ENCODE data around the gene ALDH1A1.

The ALDH1A1 gene

GRCh38 chr9:72904267-72905093 lies 48.4 kb downstream of the ALDH1A1 start (continued):
- TF ChIP-seq TSHZ2 (CRISPR knock-in tag; IDR thresholded peaks at IDR 0.05) (no peak), ZFP30 (CRISPR knock-in tag; IDR thresholded peaks at IDR 0.05) (no peak), ESRRG (CRISPR knock-in tag; IDR thresholded peaks at IDR 0.05) (no peak), SNAI2 (CRISPR knock-in tag; IDR thresholded peaks at IDR 0.05) (no peak), ISL1 (CRISPR knock-in tag; IDR thresholded peaks at IDR 0.05) (no peak)

GRCh38 chr9:72903103-72903502 lies 49.8 kb downstream of the ALDH1A1 start:
- no peak for ATAC-seq
- TF ChIP-seq ESRRG (CRISPR knock-in tag; IDR thresholded peaks at IDR 0.05) = no peak
- no peak for TF ChIP-seq CSRNP3 (CRISPR knock-in tag; IDR thresholded peaks at IDR 0.05)
- no peak for TF ChIP-seq ISL1 (CRISPR knock-in tag; IDR thresholded peaks at IDR 0.05)
- no peak for TF ChIP-seq ZFP30 (CRISPR knock-in tag; IDR thresholded peaks at IDR 0.05)
- TF ChIP-seq TSHZ2 (CRISPR knock-in tag; IDR thresholded peaks at IDR 0.05) = no peak
- no peak for TF ChIP-seq TCF4 (CRISPR knock-in tag; IDR thresholded peaks at IDR 0.05; ENCODE audit: borderline replicate concordance)
- TF ChIP-seq PPARA (CRISPR knock-in tag; IDR thresholded peaks at IDR 0.05; ENCODE audit: borderline replicate concordance) = no peak
- TF ChIP-seq ZNF8 (CRISPR knock-in tag; IDR thresholded peaks at IDR 0.05) = no peak
- TF ChIP-seq SNAI2 (CRISPR knock-in tag; IDR thresholded peaks at IDR 0.05) = no peak
- TF ChIP-seq ZNF565 (CRISPR knock-in tag; conservative IDR thresholded peaks at IDR 0.05; ENCODE audit: low read depth) = no peak
- TF ChIP-seq RARB (CRISPR knock-in tag; IDR thresholded peaks at IDR 0.05) = no peak
- TF ChIP-seq ZFP3 (CRISPR knock-in tag; IDR thresholded peaks at IDR 0.05) = no peak
- no peak for TF ChIP-seq ARNTL (CRISPR knock-in tag; IDR thresholded peaks at IDR 0.05; ENCODE audit: borderline replicate concordance, low read depth)
- TF ChIP-seq ZNF70 (CRISPR knock-in tag; IDR thresholded peaks at IDR 0.05) = no peak
- TF ChIP-seq TOX (CRISPR knock-in tag; IDR thresholded peaks at IDR 0.05; ENCODE audit: borderline replicate concordance) = no peak

GRCh38 chr9:72902268-72902667 lies 50.6 kb downstream of the ALDH1A1 start:
- no peak for ATAC-seq
- TF ChIP-seq ZC3H10 (CRISPR knock-in tag; IDR thresholded peaks at IDR 0.05) (no peak), ZNF565 (CRISPR knock-in tag; conservative IDR thresholded peaks at IDR 0.05; ENCODE audit: low read depth) (no peak), PATZ1 (CRISPR knock-in tag; IDR thresholded peaks at IDR 0.05; ENCODE audit: borderline replicate concordance) (no peak), CSRNP3 (CRISPR knock-in tag; IDR thresholded peaks at IDR 0.05) (no peak)
